Prostate gland (tissue), 2 donors: ENCODE data around the gene CPA1. TPM values are rescaled to one million over a fixed set of nuclear protein-coding genes. Genes with fewer than 3 reads are reported as not detected.

Experiments
- DNase-seq: peaks from one replicate; pipeline ENCODE4 v3.0.0-alpha.2; 2019; ENCODE audit warnings: low spot score
- H3K27ac ChIP-seq, 2 donors: fragments of 200-600 bp; sonication (generic); 2 replicates each; pipeline ENCODE4 v1.5.1; 2017 to 2019
- H3K27me3 ChIP-seq: fragments of 200-600 bp; sonication (generic); replicated peaks from 2 replicates; pipeline ENCODE4 v1.5.1; 2019; ENCODE audit not compliant: insufficient read depth
- H3K36me3 ChIP-seq, 2 donors: fragments of 200-600 bp; sonication (generic); 1 replicate in 1 of 2; 2 replicates in 1 of 2; pipeline versions ENCODE4 v1.5.1 to v1.8.1; 2017 to 2019
- H3K4me1 ChIP-seq: fragments of 200-600 bp; sonication (generic); replicated peaks from 2 replicates; pipeline ENCODE4 v1.5.1; 2019
- H3K4me3 ChIP-seq, 2 donors: fragments of 200-600 bp; sonication (generic); 2 replicates each; pipeline ENCODE4 v1.5.1; 2017 to 2019
- H3K9me3 ChIP-seq: fragments of 200-600 bp; sonication (generic); 2 replicates; pipeline ENCODE4 v1.5.1; 2017
- POLR2A ChIP-seq: fragments of 450-650 bp; IDR thresholded peaks from one replicate; pipeline ENCODE4 v1.6.1; 2016; ENCODE audit warnings: antibody characterized with exemption, mild to moderate bottlenecking
- POLR2AphosphoS5 ChIP-seq: sonication (generic); formaldehyde crosslinking; IDR thresholded peaks from one replicate; pipeline ENCODE4 v1.6.1; 2017; ENCODE audit warnings: antibody characterized with exemption
- WGBS: methylation state at CpG from one replicate; pipeline ENCODE4 v1.1.5; 2018; 5-methylcytosine and 5-hydroxymethylcytosine counted together
- intact Hi-C: fragments of 100-400 bp; cut with DNase I; formaldehyde crosslinking; loops from one replicate; pipeline ENCODE4 v1.14.2; 2022
- total RNA-seq, 2 donors: library from RNA; depleted of rRNA; stranded (reverse); fragments of >200 nt; gene quantifications; one replicate each; pipeline ENCODE4 v1.1.0, GENCODE V29; 2016
- TF ChIP-seq, protein P1 (sequence below), 4 experiments: fragments of 200-600 bp in 2 of 4; fragments of 450-650 bp in 2 of 4; sonication (generic) in 2 of 4; IDR thresholded peaks; 1 replicate in 3 of 4; 2 replicates in 1 of 4; pipeline ENCODE4 v1.5.1; 2016 to 2019; ENCODE audit warnings: antibody characterized with exemption in 4 of 4, mild to moderate bottlenecking in 2 of 4, moderate library complexity in 2 of 4

Gene CPA1
- total RNA-seq, 2 donors from 2014 or later = 0.14 TPM; not detected in 1

DNA sequence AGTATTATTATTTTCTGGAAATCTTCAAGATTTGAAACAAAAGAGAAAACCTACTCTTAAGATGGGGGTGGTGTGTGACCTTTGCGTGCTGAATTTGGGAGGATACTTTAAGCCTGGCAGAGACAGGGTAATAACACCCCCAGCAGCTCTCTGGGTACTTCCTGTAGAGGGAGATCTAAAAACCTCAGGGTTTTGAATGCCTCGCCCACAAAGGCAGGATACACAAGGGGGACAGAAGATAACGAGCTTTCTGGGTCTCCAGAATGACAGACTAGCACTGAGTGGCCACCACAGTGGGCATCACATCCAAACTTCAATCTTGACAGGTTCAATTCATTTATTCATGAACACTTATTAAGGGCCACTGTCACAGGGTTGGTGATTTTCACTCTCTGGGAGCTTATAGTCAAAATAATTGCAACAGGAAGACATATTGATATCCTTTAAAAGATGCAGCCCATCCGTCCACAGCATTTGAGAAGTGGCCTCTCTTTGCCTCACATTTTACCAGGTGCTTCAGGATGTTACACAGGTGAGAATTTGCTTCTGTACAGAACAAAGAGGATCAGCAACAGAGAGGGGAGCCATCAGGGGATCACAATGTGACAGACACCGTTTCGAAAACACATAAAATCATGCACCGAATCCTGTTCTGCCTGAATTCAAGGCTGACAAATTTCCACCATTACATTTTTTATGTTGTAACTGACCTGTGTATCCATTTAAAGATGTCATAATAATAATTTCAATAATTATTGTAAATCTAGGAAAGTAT, 14.3 kb downstream of the CPA1 start:
- WGBS = 81% methylated on average over 7 of the region's 7 CpGs
- DNase-seq = no peak
- Histone ChIP-seq H3K27me3 (no peaks in the 10 kb centered on the region), H3K4me1 (no peaks in the 10 kb centered on the region), H3K27ac (no peak overlapping the region), H3K4me3 (no peak overlapping the region), H3K9me3 (no peaks in the 10 kb centered on the region), H3K36me3 (no peaks in the 10 kb centered on the region)
- intact Hi-C loops = no loop called here
- TF ChIP-seq POLR2A (no peak), POLR2AphosphoS5 (no peak)
- TF ChIP-seq, protein P1, sequence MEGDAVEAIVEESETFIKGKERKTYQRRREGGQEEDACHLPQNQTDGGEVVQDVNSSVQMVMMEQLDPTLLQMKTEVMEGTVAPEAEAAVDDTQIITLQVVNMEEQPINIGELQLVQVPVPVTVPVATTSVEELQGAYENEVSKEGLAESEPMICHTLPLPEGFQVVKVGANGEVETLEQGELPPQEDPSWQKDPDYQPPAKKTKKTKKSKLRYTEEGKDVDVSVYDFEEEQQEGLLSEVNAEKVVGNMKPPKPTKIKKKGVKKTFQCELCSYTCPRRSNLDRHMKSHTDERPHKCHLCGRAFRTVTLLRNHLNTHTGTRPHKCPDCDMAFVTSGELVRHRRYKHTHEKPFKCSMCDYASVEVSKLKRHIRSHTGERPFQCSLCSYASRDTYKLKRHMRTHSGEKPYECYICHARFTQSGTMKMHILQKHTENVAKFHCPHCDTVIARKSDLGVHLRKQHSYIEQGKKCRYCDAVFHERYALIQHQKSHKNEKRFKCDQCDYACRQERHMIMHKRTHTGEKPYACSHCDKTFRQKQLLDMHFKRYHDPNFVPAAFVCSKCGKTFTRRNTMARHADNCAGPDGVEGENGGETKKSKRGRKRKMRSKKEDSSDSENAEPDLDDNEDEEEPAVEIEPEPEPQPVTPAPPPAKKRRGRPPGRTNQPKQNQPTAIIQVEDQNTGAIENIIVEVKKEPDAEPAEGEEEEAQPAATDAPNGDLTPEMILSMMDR (IDR thresholded peaks at IDR 0.05) = no peak

DNA sequence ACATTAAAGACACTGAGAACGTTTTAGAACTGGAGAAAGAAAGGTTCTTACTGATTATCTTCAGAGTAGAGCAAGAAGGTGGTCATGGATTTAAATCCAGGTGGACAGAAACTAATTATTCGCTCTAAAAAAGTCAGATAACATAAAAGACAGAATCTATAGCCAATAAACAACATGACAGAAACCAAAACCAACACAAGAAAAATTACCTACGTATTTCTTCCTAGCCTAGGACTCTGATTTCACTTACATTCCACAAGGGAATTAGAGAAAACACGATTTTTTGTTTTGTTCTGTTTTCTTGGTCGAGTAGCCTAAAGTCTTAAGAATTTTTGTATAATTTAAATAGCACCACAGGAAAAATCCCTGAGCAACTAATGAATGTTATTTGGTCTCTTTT, 15.1 kb downstream of the CPA1 start:
- H3K27me3 ChIP-seq = no peaks in the 10 kb centered on the region
- no peaks in the 10 kb centered on the region for H3K4me1 ChIP-seq
- 52% methylated on average over 5 of the region's 5 CpGs for WGBS
- no peak overlapping the region for H3K4me3 ChIP-seq
- intact Hi-C loops = no loop called here
- H3K36me3 ChIP-seq = no peaks in the 10 kb centered on the region
- H3K27ac ChIP-seq = no peak overlapping the region
- H3K9me3 ChIP-seq = no peaks in the 10 kb centered on the region
- DNase-seq = no peak
- TF ChIP-seq, protein P1 (IDR thresholded peaks at IDR 0.05) = no peak
- TF ChIP-seq POLR2A (no peak), POLR2AphosphoS5 (no peak)

DNA sequence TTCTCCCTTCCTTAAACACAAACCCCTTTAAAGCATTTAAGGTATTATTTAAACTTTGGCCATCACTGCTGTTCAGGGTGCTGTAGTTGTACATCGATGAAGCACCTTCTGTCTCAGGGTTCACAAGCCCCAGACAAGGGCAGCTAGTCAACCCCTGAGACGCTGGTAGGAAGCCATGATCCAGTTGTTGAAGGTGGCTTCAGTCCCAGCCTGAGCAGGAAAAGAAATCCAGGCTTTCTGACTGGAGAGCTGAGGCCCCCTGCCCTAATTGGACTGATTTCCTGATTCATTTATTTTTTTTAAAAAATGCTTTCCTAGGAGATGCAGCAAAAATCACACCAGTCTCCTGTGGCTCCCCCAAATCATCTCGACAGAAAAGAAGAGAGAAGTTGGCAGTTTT, 15.8 kb downstream of the CPA1 start:
- Histone ChIP-seq H3K4me1 (no peaks in the 10 kb centered on the region), H3K4me3 (no peak overlapping the region), H3K27me3 (no peaks in the 10 kb centered on the region), H3K36me3 (no peaks in the 10 kb centered on the region), H3K9me3 (no peaks in the 10 kb centered on the region), H3K27ac (peak overlapping the region; percentile 25 to 50)
- no peak for DNase-seq
- intact Hi-C loops = no loop called here
- TF ChIP-seq, protein P1 (IDR thresholded peaks at IDR 0.05) = no peak
- no peak for TF ChIP-seq POLR2A
- TF ChIP-seq POLR2AphosphoS5 = no peak
- WGBS = 41% methylated on average over 3 of the region's 3 CpGs

DNA sequence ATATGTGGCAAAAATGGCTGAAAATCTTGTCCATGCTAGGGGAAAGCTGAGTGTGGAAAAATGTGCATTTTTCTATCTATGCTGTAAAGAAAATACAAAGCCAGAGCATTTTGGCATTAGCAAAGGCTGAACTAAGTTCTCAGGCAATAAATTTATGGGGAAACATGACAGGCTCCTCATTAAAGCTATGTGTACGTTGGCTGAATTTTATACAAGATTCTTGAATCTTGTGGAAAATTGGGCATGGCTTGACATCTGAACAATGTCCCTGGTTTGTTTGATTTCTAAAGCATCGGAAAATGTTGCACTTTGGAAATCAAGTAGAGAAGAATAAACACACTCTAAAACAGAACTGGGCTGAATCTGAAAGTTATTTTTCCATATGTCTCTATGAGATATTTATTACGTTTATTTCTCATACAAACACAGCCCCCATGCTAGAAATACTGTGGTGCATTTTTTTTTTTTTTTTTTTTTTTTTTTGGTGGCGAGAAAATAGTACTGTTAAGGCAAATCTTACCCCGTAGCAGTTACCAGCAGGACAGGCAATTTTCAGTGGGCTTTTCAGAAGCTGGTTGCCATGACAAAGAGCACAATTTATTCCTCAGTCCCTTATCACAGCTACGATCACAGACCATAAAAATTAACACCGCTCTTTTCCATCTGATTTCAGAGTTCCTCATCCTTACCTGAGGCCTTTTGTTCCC, 16.9 kb downstream of the CPA1 start:
- WGBS = 32% methylated on average over 7 of the region's 7 CpGs
- H3K27ac ChIP-seq = no peak overlapping the region

More for the DNA sequence above, 16.9 kb downstream of the CPA1 start:
- no peak for DNase-seq
- peak; percentile 54 for TF ChIP-seq POLR2AphosphoS5
- TF ChIP-seq POLR2A = no peak
- TF ChIP-seq, protein P1 (IDR thresholded peaks at IDR 0.05) = no peak
- no peaks in the 10 kb centered on the region for H3K9me3 ChIP-seq
- H3K36me3 ChIP-seq = no peaks in the 10 kb centered on the region
- H3K27me3 ChIP-seq = no peaks in the 10 kb centered on the region
- H3K4me3 ChIP-seq = no peak overlapping the region
- H3K4me1 ChIP-seq = no peaks in the 10 kb centered on the region
- intact Hi-C loops = no loop called here
